HG02678 (cell line): Measurements from ENCODE around the gene EPB41L2.

ENCODE experiments used
- ATAC-seq: cut with Tn5 transposase; IDR thresholded peaks from one replicate; pipeline ENCODE4 v1.9.1; 2021; ENCODE audit warnings: mild to moderate bottlenecking, moderate library complexity; ENCODE audit not compliant: unreplicated experiment

The EPB41L2 gene

GRCh38 chr6:130843575-130844320 lies 219.3 kb downstream of the EPB41L2 start:
- peak; percentile 81 for ATAC-seq

- no peak for ATAC-seq
Measured at GRCh38 chr6:130841128-130841728, 221.8 kb downstream of the EPB41L2 start.

GRCh38 chr6:130840050-130840449 lies 223.0 kb downstream of the EPB41L2 start:
- ATAC-seq, result no peak

GRCh38 chr6:130839379-130839778 lies 223.7 kb downstream of the EPB41L2 start:
- ATAC-seq, result no peak

- ATAC-seq, result no peak
Measured at GRCh38 chr6:130838951-130839350, 224.1 kb downstream of the EPB41L2 start.

GRCh38 chr6:130838250-130838860 lies 224.7 kb downstream of the EPB41L2 start:
- ATAC-seq, result no peak

- no peak for ATAC-seq
Measured at GRCh38 chr6:130837067-130837466, 226.0 kb downstream of the EPB41L2 start.

- no peak for ATAC-seq
Measured at GRCh38 chr6:130836055-130836640, 226.9 kb downstream of the EPB41L2 start.

- ATAC-seq, result no peak
Measured at GRCh38 chr6:130834482-130835251, 228.4 kb downstream of the EPB41L2 start.

GRCh38 chr6:130833569-130833968 lies 229.5 kb downstream of the EPB41L2 start:
- ATAC-seq, result no peak

- ATAC-seq, result no peak
Measured at GRCh38 chr6:130831607-130832006, 231.4 kb downstream of the EPB41L2 start.

- ATAC-seq, result no peak
Measured at GRCh38 chr6:130829333-130829910, 233.6 kb downstream of the EPB41L2 start.

- no peak for ATAC-seq
Measured at GRCh38 chr6:130827247-130828149, 235.5 kb downstream of the EPB41L2 start, which contains the start of gene SMLR1. SMLR1 (plus strand) TSS chr6:130827406; CDS start chr6:130827414, 8 bp downstream.

GRCh38 chr6:130826442-130827246 lies 236.4 kb downstream of the EPB41L2 start:
- ATAC-seq, result no peak

GRCh38 chr6:130825772-130826441 lies 237.1 kb downstream of the EPB41L2 start:
- ATAC-seq, result no peak

- ATAC-seq, result no peak
Measured at GRCh38 chr6:130824978-130825694, 237.9 kb downstream of the EPB41L2 start.

GRCh38 chr6:130822736-130823135 lies 240.3 kb downstream of the EPB41L2 start:
- no peak for ATAC-seq
